IPS-20b (cell line): ENCODE results near the gene CD200R1L.

ENCODE experiments used
- H3K27ac ChIP-seq: one replicate; pipeline ENCODE4 v1.5.1; 2013; ENCODE audit warnings: low read length
- H3K27me3 ChIP-seq: 2 replicates; pipeline ENCODE4 v1.6.1; 2013; ENCODE audit warnings: mild to moderate bottlenecking, low read length, inconsistent platforms; ENCODE audit not compliant: insufficient read depth
- H3K36me3 ChIP-seq: 2 replicates; pipeline ENCODE4 v1.6.1; 2013; ENCODE audit warnings: low read depth, mild to moderate bottlenecking, inconsistent platforms, low read length, moderate library complexity; ENCODE audit not compliant: insufficient read depth
- H3K4me1 ChIP-seq: 2 replicates; pipeline ENCODE4 v1.6.1; 2013; ENCODE audit warnings: mild to moderate bottlenecking, control low read depth, inconsistent platforms, low read length, moderate library complexity; ENCODE audit not compliant: insufficient read depth
- H3K4me3 ChIP-seq: 2 replicates; pipeline ENCODE4 v1.5.1; 2013; ENCODE audit warnings: mild to moderate bottlenecking, low read length, inconsistent platforms
- H3K9ac ChIP-seq: 2 replicates; pipeline ENCODE4 v1.6.1; 2013; ENCODE audit warnings: low read depth, mild to moderate bottlenecking, inconsistent platforms, low read length, moderate library complexity
- H3K9me3 ChIP-seq: 2 replicates; pipeline ENCODE4 v1.6.1; 2013; ENCODE audit warnings: mild to moderate bottlenecking, low read depth, low read length, inconsistent platforms; ENCODE audit not compliant: insufficient read depth

CD200R1L gene

GRCh38 chr3:112806903-112807302, 39.8 kb downstream of the CD200R1L start:
- no peak overlapping the region for H3K27ac ChIP-seq
- no peak overlapping the region for H3K4me3 ChIP-seq
- H3K9me3 ChIP-seq: no peaks in the 10 kb centered on the region
- H3K27me3 ChIP-seq: no peaks in the 10 kb centered on the region
- H3K4me1 ChIP-seq: no peaks in the 10 kb centered on the region
- no peaks in the 10 kb centered on the region for H3K36me3 ChIP-seq
- H3K9ac ChIP-seq: no peak overlapping the region

- no peaks in the 10 kb centered on the region for H3K36me3 ChIP-seq
- no peaks in the 10 kb centered on the region for H3K4me1 ChIP-seq
- no peak overlapping the region for H3K9ac ChIP-seq
- H3K27ac ChIP-seq: no peak overlapping the region
- H3K27me3 ChIP-seq: no peaks in the 10 kb centered on the region
- no peak overlapping the region for H3K4me3 ChIP-seq
- H3K9me3 ChIP-seq: no peaks in the 10 kb centered on the region
These were observed 41.5 kb downstream of the CD200R1L start for GRCh38 chr3:112805126-112805525.

- Histone ChIP-seq H3K27ac (no peak overlapping the region), H3K27me3 (no peaks in the 10 kb centered on the region), H3K9ac (no peak overlapping the region), H3K4me3 (no peak overlapping the region), H3K4me1 (no peaks in the 10 kb centered on the region), H3K9me3 (no peaks in the 10 kb centered on the region), H3K36me3 (no peaks in the 10 kb centered on the region)
These were observed 42.6 kb downstream of the CD200R1L start for GRCh38 chr3:112804021-112804420.

GRCh38 chr3:112803467-112803866, 43.2 kb downstream of the CD200R1L start:
- H3K27me3 ChIP-seq: no peaks in the 10 kb centered on the region
- H3K36me3 ChIP-seq: no peaks in the 10 kb centered on the region

GRCh38 chr3:112802338-112802737, 44.3 kb downstream of the CD200R1L start:
- Histone ChIP-seq H3K4me3 (no peak overlapping the region), H3K36me3 (no peaks in the 10 kb centered on the region), H3K9ac (no peak overlapping the region), H3K4me1 (no peaks in the 10 kb centered on the region), H3K27me3 (no peaks in the 10 kb centered on the region), H3K27ac (no peak overlapping the region), H3K9me3 (no peaks in the 10 kb centered on the region)

More at GRCh38 chr3:112803467-112803866, 43.2 kb downstream of the CD200R1L start:
- Histone ChIP-seq H3K9ac (no peak overlapping the region), H3K4me1 (no peaks in the 10 kb centered on the region), H3K4me3 (no peak overlapping the region), H3K27ac (no peak overlapping the region), H3K9me3 (no peaks in the 10 kb centered on the region)

- Histone ChIP-seq H3K27ac (no peak overlapping the region), H3K27me3 (no peaks in the 10 kb centered on the region), H3K4me3 (no peak overlapping the region), H3K36me3 (no peaks in the 10 kb centered on the region), H3K9ac (no peak overlapping the region), H3K4me1 (no peaks in the 10 kb centered on the region), H3K9me3 (no peaks in the 10 kb centered on the region)
These were observed 46.7 kb downstream of the CD200R1L start for GRCh38 chr3:112799946-112800345.

- no peak overlapping the region for H3K27ac ChIP-seq
- no peak overlapping the region for H3K4me3 ChIP-seq
- no peaks in the 10 kb centered on the region for H3K27me3 ChIP-seq
- no peaks in the 10 kb centered on the region; the same call in 1 of the 2 replicates for H3K4me1 ChIP-seq
- H3K36me3 ChIP-seq: no peaks in the 10 kb centered on the region
- H3K9me3 ChIP-seq: no peaks in the 10 kb centered on the region
- no peak overlapping the region for H3K9ac ChIP-seq
These were observed 52.0 kb downstream of the CD200R1L start for GRCh38 chr3:112794622-112795172.

GRCh38 chr3:112793326-112794081, 53.2 kb downstream of the CD200R1L start:
- Histone ChIP-seq H3K27ac (no peak overlapping the region), H3K27me3 (no peaks in the 10 kb centered on the region), H3K9ac (no peak overlapping the region), H3K36me3 (no peaks in the 10 kb centered on the region), H3K9me3 (no peaks in the 10 kb centered on the region), H3K4me3 (no peak overlapping the region), H3K4me1 (no peaks in the 10 kb centered on the region; the same call in 1 of the 2 replicates)

- H3K27ac ChIP-seq: no peak overlapping the region
- H3K36me3 ChIP-seq: no peaks in the 10 kb centered on the region
- H3K9ac ChIP-seq: no peak overlapping the region
- H3K27me3 ChIP-seq: no peaks in the 10 kb centered on the region
- H3K4me3 ChIP-seq: no peak overlapping the region
- no peaks in the 10 kb centered on the region for H3K9me3 ChIP-seq
- no peaks in the 10 kb centered on the region; the same call in 1 of the 2 replicates for H3K4me1 ChIP-seq
These were observed 54.9 kb downstream of the CD200R1L start for GRCh38 chr3:112791736-112792135.

GRCh38 chr3:112789787-112790186, 56.9 kb downstream of the CD200R1L start:
- Histone ChIP-seq H3K4me3 (no peak overlapping the region), H3K9me3 (no peaks in the 10 kb centered on the region), H3K27me3 (no peaks in the 10 kb centered on the region), H3K27ac (no peak overlapping the region), H3K9ac (no peak overlapping the region), H3K36me3 (no peaks in the 10 kb centered on the region), H3K4me1 (no peaks in the 10 kb centered on the region; the same call in 1 of the 2 replicates)

GRCh38 chr3:112786881-112787579, 59.6 kb downstream of the CD200R1L start:
- Histone ChIP-seq H3K36me3 (no peaks in the 10 kb centered on the region), H3K27ac (no peak overlapping the region), H3K4me1 (no peaks in the 10 kb centered on the region), H3K9ac (no peak overlapping the region), H3K9me3 (no peaks in the 10 kb centered on the region), H3K4me3 (no peak overlapping the region), H3K27me3 (no peaks in the 10 kb centered on the region)
